ENCODE results near the gene CDH13. TPM values are rescaled to one million over a fixed set of nuclear protein-coding genes. Genes with fewer than 3 reads are reported as not detected.
A peak's percentile ranks its signal among the peaks of the same experiment; 100 is the strongest.

Gene CDH13
- total RNA-seq, 2 experiments from 2014 or later, result not detected

- DNase-seq (no peak), ATAC-seq (no peak)
- H3K4me3 Mint-ChIP-seq, result no peak overlapping the region
- CTCF ChIA-PET, result no interaction called here
- no peaks in the 10 kb centered on the region for H3K36me3 Mint-ChIP-seq
- no peak overlapping the region for H3K27ac Mint-ChIP-seq
- H3K4me1 Mint-ChIP-seq, result no peaks in the 10 kb centered on the region
- H3K9me3 Mint-ChIP-seq (ENCODE audit: low read depth), result peaks cover 20% of the 10 kb centered on the region
- H3K27me3 Mint-ChIP-seq, result peaks cover 2% of the 10 kb centered on the region
Measured at GRCh38 chr16:83130039-83130438, 503.3 kb downstream of the CDH13 start.

GRCh38 chr16:83134638-83135037, 507.9 kb downstream of the CDH13 start:
- H3K27ac Mint-ChIP-seq, result no peak overlapping the region

GRCh38 chr16:83136419-83136818, 509.6 kb downstream of the CDH13 start:
- Mint-ChIP-seq H3K27me3 (no peaks in the 10 kb centered on the region), H3K9me3 (ENCODE audit: low read depth) (no peaks in the 10 kb centered on the region), H3K4me1 (peaks cover 7% of the 10 kb centered on the region), H3K36me3 (no peaks in the 10 kb centered on the region), H3K27ac (no peak overlapping the region), H3K4me3 (no peak overlapping the region)
- ATAC-seq, result no peak
- DNase-seq, result no peak
- CTCF ChIA-PET, result no interaction called here

More at GRCh38 chr16:83134638-83135037, 507.9 kb downstream of the CDH13 start:
- peaks cover 7% of the 10 kb centered on the region for H3K4me1 Mint-ChIP-seq
- H3K9me3 Mint-ChIP-seq (ENCODE audit: low read depth), result no peaks in the 10 kb centered on the region
- no peak for DNase-seq
- H3K4me3 Mint-ChIP-seq, result no peak overlapping the region
- no peaks in the 10 kb centered on the region for H3K36me3 Mint-ChIP-seq
- CTCF ChIA-PET, result no interaction called here
- no peak for ATAC-seq
- no peaks in the 10 kb centered on the region for H3K27me3 Mint-ChIP-seq

GRCh38 chr16:83136924-83137323, 510.2 kb downstream of the CDH13 start:
- ATAC-seq, result no peak
- H3K27ac Mint-ChIP-seq, result no peak overlapping the region
- peak overlapping the region; percentile 42 for H3K4me3 Mint-ChIP-seq
- no peaks in the 10 kb centered on the region for H3K9me3 Mint-ChIP-seq (ENCODE audit: low read depth)
- peaks cover 7% of the 10 kb centered on the region for H3K4me1 Mint-ChIP-seq
- H3K27me3 Mint-ChIP-seq, result no peaks in the 10 kb centered on the region
- CTCF ChIA-PET, result no interaction called here
- no peak for DNase-seq
- H3K36me3 Mint-ChIP-seq, result no peaks in the 10 kb centered on the region

- H3K27me3 Mint-ChIP-seq, result no peaks in the 10 kb centered on the region
- H3K27ac Mint-ChIP-seq, result no peak overlapping the region
- peaks cover 7% of the 10 kb centered on the region for H3K4me1 Mint-ChIP-seq
- ATAC-seq, result peak; percentile 65
- peaks cover under 1% of the 10 kb centered on the region for H3K9me3 Mint-ChIP-seq (ENCODE audit: low read depth)
- peak overlapping the region; percentile 42 for H3K4me3 Mint-ChIP-seq
- CTCF ChIA-PET, result no interaction called here
- peak; percentile 50 for DNase-seq
- no peaks in the 10 kb centered on the region for H3K36me3 Mint-ChIP-seq
Measured at GRCh38 chr16:83137326-83137781, 510.6 kb downstream of the CDH13 start.

GRCh38 chr16:83137894-83138293, 511.1 kb downstream of the CDH13 start:
- Mint-ChIP-seq H3K4me3 (peak overlapping the region; percentile 42), H3K27ac (no peak overlapping the region), H3K36me3 (no peaks in the 10 kb centered on the region), H3K27me3 (no peaks in the 10 kb centered on the region), H3K4me1 (peaks cover 7% of the 10 kb centered on the region), H3K9me3 (ENCODE audit: low read depth) (peaks cover 2% of the 10 kb centered on the region)
- DNase-seq (no peak), ATAC-seq (no peak)
- CTCF ChIA-PET, result no interaction called here

GRCh38 chr16:83138512-83138911, 511.7 kb downstream of the CDH13 start:
- ATAC-seq, result no peak
- Mint-ChIP-seq H3K4me1 (peaks cover 7% of the 10 kb centered on the region), H3K27ac (no peak overlapping the region), H3K4me3 (no peak overlapping the region), H3K9me3 (ENCODE audit: low read depth) (peaks cover 2% of the 10 kb centered on the region), H3K36me3 (no peaks in the 10 kb centered on the region), H3K27me3 (no peaks in the 10 kb centered on the region)
- no peak for DNase-seq
- CTCF ChIA-PET, result no interaction called here

- H3K27ac Mint-ChIP-seq, result no peak overlapping the region
- peaks cover 7% of the 10 kb centered on the region for H3K4me1 Mint-ChIP-seq
- peaks cover 2% of the 10 kb centered on the region for H3K9me3 Mint-ChIP-seq (ENCODE audit: low read depth)
- H3K27me3 Mint-ChIP-seq, result no peaks in the 10 kb centered on the region
- DNase-seq (no peak), ATAC-seq (no peak)
- H3K4me3 Mint-ChIP-seq, result no peak overlapping the region
- no peaks in the 10 kb centered on the region for H3K36me3 Mint-ChIP-seq
- CTCF ChIA-PET, result no interaction called here
Measured at GRCh38 chr16:83138976-83139690, 512.4 kb downstream of the CDH13 start.

- DNase-seq (no peak), ATAC-seq (no peak)
- Mint-ChIP-seq H3K9me3 (ENCODE audit: low read depth) (peaks cover 5% of the 10 kb centered on the region), H3K4me3 (no peak overlapping the region), H3K4me1 (no peaks in the 10 kb centered on the region), H3K27me3 (no peaks in the 10 kb centered on the region), H3K36me3 (no peaks in the 10 kb centered on the region), H3K27ac (no peak overlapping the region)
- CTCF ChIA-PET, result no interaction called here
Measured at GRCh38 chr16:83143788-83144187, 517.0 kb downstream of the CDH13 start.

- H3K36me3 Mint-ChIP-seq, result no peaks in the 10 kb centered on the region
- no peaks in the 10 kb centered on the region for H3K27me3 Mint-ChIP-seq
- ATAC-seq (no peak), DNase-seq (no peak)
- no peak overlapping the region for H3K4me3 Mint-ChIP-seq
- H3K9me3 Mint-ChIP-seq (ENCODE audit: low read depth), result peaks cover 5% of the 10 kb centered on the region
- H3K27ac Mint-ChIP-seq, result no peak overlapping the region
- H3K4me1 Mint-ChIP-seq, result no peaks in the 10 kb centered on the region
- CTCF ChIA-PET, result no interaction called here
Measured at GRCh38 chr16:83145297-83145696, 518.5 kb downstream of the CDH13 start.

- no peak overlapping the region for H3K4me3 Mint-ChIP-seq
Measured at GRCh38 chr16:83147244-83147643, 520.5 kb downstream of the CDH13 start.

GRCh38 chr16:83158320-83158957, 531.7 kb downstream of the CDH13 start:
- no peak overlapping the region for H3K4me3 Mint-ChIP-seq
- no peak overlapping the region for H3K27ac Mint-ChIP-seq
- no peaks in the 10 kb centered on the region for H3K36me3 Mint-ChIP-seq
- ATAC-seq, result no peak
- no peaks in the 10 kb centered on the region for H3K27me3 Mint-ChIP-seq
- peaks cover 8% of the 10 kb centered on the region for H3K9me3 Mint-ChIP-seq (ENCODE audit: low read depth)
- CTCF ChIA-PET, result interaction anchor here (0.6 kb wide), 1 partner anchor 1866 kb away, joined by 6 read pairs; no protein-coding TSS in a partner anchor
- DNase-seq, result no peak
- no peaks in the 10 kb centered on the region for H3K4me1 Mint-ChIP-seq

More at GRCh38 chr16:83147244-83147643, 520.5 kb downstream of the CDH13 start:
- Mint-ChIP-seq H3K27me3 (no peaks in the 10 kb centered on the region), H3K4me1 (no peaks in the 10 kb centered on the region), H3K36me3 (no peaks in the 10 kb centered on the region), H3K27ac (no peak overlapping the region), H3K9me3 (ENCODE audit: low read depth) (peaks cover 5% of the 10 kb centered on the region)
- ATAC-seq (no peak), DNase-seq (no peak)
- CTCF ChIA-PET, result no interaction called here

- Mint-ChIP-seq H3K9me3 (ENCODE audit: low read depth) (peaks cover 8% of the 10 kb centered on the region), H3K4me1 (no peaks in the 10 kb centered on the region), H3K27me3 (no peaks in the 10 kb centered on the region), H3K27ac (no peak overlapping the region), H3K36me3 (no peaks in the 10 kb centered on the region), H3K4me3 (no peak overlapping the region)
- no peak for DNase-seq
- CTCF ChIA-PET, result no interaction called here
- no peak for ATAC-seq
Measured at GRCh38 chr16:83159049-83159448, 532.3 kb downstream of the CDH13 start.

- no peak overlapping the region for H3K4me3 Mint-ChIP-seq
- no peak overlapping the region for H3K27ac Mint-ChIP-seq
- DNase-seq (no peak), ATAC-seq (no peak)
- no peaks in the 10 kb centered on the region for H3K27me3 Mint-ChIP-seq
- no peaks in the 10 kb centered on the region for H3K36me3 Mint-ChIP-seq
- CTCF ChIA-PET, result no interaction called here
- peaks cover 10% of the 10 kb centered on the region for H3K9me3 Mint-ChIP-seq (ENCODE audit: low read depth)
- H3K4me1 Mint-ChIP-seq, result no peaks in the 10 kb centered on the region
Measured at GRCh38 chr16:83160287-83161020, 533.7 kb downstream of the CDH13 start.

Data from activated CD8-positive, alpha-beta memory T cell treated with anti-CD3 and anti-CD28 coated beads, Interleukin-2, amount 10 ng/mL, durations not matched to agents 7 days and 5 days (primary cell).